HFFc6 (cell line): ENCODE data around the gene RECQL. TPM values are rescaled to one million over a fixed set of nuclear protein-coding genes. Genes with fewer than 3 reads are reported as not detected.

Experiments used
- DNase-seq: peaks from one replicate; pipeline ENCODE4 v3.0.0-alpha.2; 2018
- H3K27ac Mint-ChIP-seq: 2 replicates; pipeline ENCODE4 v1.8.0; 2020; ENCODE audit warnings: mild to moderate bottlenecking, mixed read lengths
- H3K27me3 Mint-ChIP-seq: 2 replicates; pipeline ENCODE4 v1.8.0; 2021; ENCODE audit warnings: mild to moderate bottlenecking, moderate library complexity, mixed read lengths; ENCODE audit not compliant: insufficient read depth
- H3K36me3 Mint-ChIP-seq: 2 replicates; pipeline ENCODE4 v1.8.0; 2021; ENCODE audit warnings: low read depth, mixed read lengths
- H3K4me1 Mint-ChIP-seq: 2 replicates; pipeline ENCODE4 v1.8.0; 2020; ENCODE audit warnings: low read depth, mixed read lengths
- H3K4me3 Mint-ChIP-seq: 2 replicates; pipeline ENCODE4 v1.8.0; 2020; ENCODE audit warnings: mild to moderate bottlenecking, moderate library complexity, mixed read lengths
- H3K9me3 Mint-ChIP-seq: 2 replicates; pipeline ENCODE4 v1.8.0; 2020; ENCODE audit warnings: mild to moderate bottlenecking, mixed read lengths
- total RNA-seq, 6 experiments: library from RNA; stranded (reverse); fragmentation: NEBNext Ultra II Directional; extraction: Animal tissue kit (Norgen Biotek cat#: 25700); gene quantifications; 2 replicates in 1 of 6; 3 replicates in 5 of 6; pipeline ENCODE4 v1.2.3, GENCODE V29; 2021
- TF ChIP-seq, protein P1 (sequence below): fragments of 200-600 bp; sonication (generic); IDR thresholded peaks from 2 replicates; pipeline ENCODE4 v1.5.0; 2021; ENCODE audit warnings: antibody characterized with exemption, mild to moderate bottlenecking

The RECQL gene
- total RNA-seq, 6 experiments from 2014 or later = 34.9 to 43.6 (median 39.2) TPM

DNA sequence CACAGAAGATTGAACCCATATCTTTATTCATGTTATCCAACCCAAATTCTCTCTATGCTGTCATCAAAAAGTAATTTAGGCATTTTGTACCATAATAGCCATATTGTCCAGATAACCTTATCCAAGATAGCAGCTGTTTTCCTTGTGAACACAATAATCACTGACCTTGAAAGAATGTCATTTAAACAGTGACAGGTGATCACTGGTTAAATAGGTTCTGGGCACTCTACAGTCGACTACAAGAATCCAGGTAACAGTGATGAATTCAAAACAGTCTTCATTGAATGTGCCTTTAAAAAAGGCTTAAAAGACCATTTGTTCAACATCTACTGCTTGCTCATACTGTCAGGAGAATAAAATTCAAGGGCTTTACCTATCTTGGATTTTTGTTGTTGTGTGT is 20.1 kb upstream of the RECQL start:
- no peaks in the 10 kb centered on the region for H3K9me3 Mint-ChIP-seq
- TF ChIP-seq, protein P1, sequence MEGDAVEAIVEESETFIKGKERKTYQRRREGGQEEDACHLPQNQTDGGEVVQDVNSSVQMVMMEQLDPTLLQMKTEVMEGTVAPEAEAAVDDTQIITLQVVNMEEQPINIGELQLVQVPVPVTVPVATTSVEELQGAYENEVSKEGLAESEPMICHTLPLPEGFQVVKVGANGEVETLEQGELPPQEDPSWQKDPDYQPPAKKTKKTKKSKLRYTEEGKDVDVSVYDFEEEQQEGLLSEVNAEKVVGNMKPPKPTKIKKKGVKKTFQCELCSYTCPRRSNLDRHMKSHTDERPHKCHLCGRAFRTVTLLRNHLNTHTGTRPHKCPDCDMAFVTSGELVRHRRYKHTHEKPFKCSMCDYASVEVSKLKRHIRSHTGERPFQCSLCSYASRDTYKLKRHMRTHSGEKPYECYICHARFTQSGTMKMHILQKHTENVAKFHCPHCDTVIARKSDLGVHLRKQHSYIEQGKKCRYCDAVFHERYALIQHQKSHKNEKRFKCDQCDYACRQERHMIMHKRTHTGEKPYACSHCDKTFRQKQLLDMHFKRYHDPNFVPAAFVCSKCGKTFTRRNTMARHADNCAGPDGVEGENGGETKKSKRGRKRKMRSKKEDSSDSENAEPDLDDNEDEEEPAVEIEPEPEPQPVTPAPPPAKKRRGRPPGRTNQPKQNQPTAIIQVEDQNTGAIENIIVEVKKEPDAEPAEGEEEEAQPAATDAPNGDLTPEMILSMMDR = no peak
- no peak for DNase-seq
- no peaks in the 10 kb centered on the region for H3K4me1 Mint-ChIP-seq
- peaks cover 2% of the 10 kb centered on the region; the same call in 1 of the 2 replicates for H3K27me3 Mint-ChIP-seq
- no peak overlapping the region for H3K4me3 Mint-ChIP-seq
- H3K36me3 Mint-ChIP-seq = 0 out of 2 replicates have a peak, but pooled peaks cover 12% of the 10 kb centered on the region
- no peak overlapping the region for H3K27ac Mint-ChIP-seq

GRCh38 chr12:21518451-21518850 is 17.0 kb upstream of the RECQL start:
- Mint-ChIP-seq H3K9me3 (no peaks in the 10 kb centered on the region), H3K4me1 (no peaks in the 10 kb centered on the region), H3K27ac (no peak overlapping the region), H3K36me3 (peaks cover 17% of the 10 kb centered on the region; the same call in 1 of the 2 replicates), H3K27me3 (peaks cover 2% of the 10 kb centered on the region; the same call in 1 of the 2 replicates), H3K4me3 (no peak overlapping the region)
- DNase-seq = no peak
- TF ChIP-seq, protein P1 = no peak

DNA sequence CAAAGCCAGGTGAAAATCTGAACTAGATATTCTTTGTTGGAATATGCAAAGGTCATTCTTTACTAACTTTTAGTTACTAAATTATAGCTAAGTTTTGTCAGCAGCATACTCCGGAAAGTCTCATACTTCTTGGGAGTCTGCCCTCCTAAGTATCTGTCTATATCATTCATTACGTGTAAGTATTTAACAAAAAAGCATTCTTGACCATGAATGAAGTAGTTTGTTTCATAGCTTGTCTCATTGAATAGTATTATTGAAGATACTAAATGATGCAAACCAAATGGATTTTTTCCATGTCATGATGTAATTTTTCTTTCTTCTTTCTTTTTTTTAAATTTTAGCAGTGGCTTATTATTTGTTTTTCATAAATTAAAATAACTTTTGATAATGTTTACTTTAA is 14.8 kb upstream of the RECQL start:
- no peak for DNase-seq
- TF ChIP-seq, protein P1 = no peak
- peaks cover 20% of the 10 kb centered on the region; the same call in 1 of the 2 replicates for H3K36me3 Mint-ChIP-seq
- peaks cover 2% of the 10 kb centered on the region; the same call in 1 of the 2 replicates for H3K27me3 Mint-ChIP-seq
- H3K27ac Mint-ChIP-seq = no peak overlapping the region
- H3K4me1 Mint-ChIP-seq = no peaks in the 10 kb centered on the region
- no peaks in the 10 kb centered on the region for H3K9me3 Mint-ChIP-seq
- no peak overlapping the region for H3K4me3 Mint-ChIP-seq

- H3K4me1 Mint-ChIP-seq = peaks cover 13% of the 10 kb centered on the region
- H3K9me3 Mint-ChIP-seq = no peaks in the 10 kb centered on the region
- DNase-seq = no peak
- TF ChIP-seq, protein P1 = no peak
- no peak overlapping the region for H3K4me3 Mint-ChIP-seq
- peaks cover 2% of the 10 kb centered on the region; the same call in 1 of the 2 replicates for H3K27me3 Mint-ChIP-seq
- H3K36me3 Mint-ChIP-seq = peaks cover 26% of the 10 kb centered on the region
- no peak overlapping the region for H3K27ac Mint-ChIP-seq
Observed at GRCh38 chr12:21509768-21510167, 8.3 kb upstream of the RECQL start.

GRCh38 chr12:21507849-21508248 is 6.4 kb upstream of the RECQL start:
- H3K27me3 Mint-ChIP-seq = no peaks in the 10 kb centered on the region
- no peak overlapping the region for H3K27ac Mint-ChIP-seq
- peaks cover 30% of the 10 kb centered on the region for H3K4me1 Mint-ChIP-seq
- no peak overlapping the region for H3K4me3 Mint-ChIP-seq
- DNase-seq = no peak
- peaks cover 18% of the 10 kb centered on the region for H3K36me3 Mint-ChIP-seq
- H3K9me3 Mint-ChIP-seq = no peaks in the 10 kb centered on the region
- TF ChIP-seq, protein P1 = no peak

- Mint-ChIP-seq H3K36me3 (peaks cover 28% of the 10 kb centered on the region), H3K4me3 (no peak overlapping the region), H3K27me3 (no peaks in the 10 kb centered on the region), H3K27ac (no peak overlapping the region), H3K9me3 (no peaks in the 10 kb centered on the region), H3K4me1 (peaks cover 35% of the 10 kb centered on the region)
- TF ChIP-seq, protein P1 = no peak
- no peak for DNase-seq
Observed at GRCh38 chr12:21505888-21506287, 4.5 kb upstream of the RECQL start.
